ENCODE results near the gene INPP4A. TPM values are rescaled to one million over a fixed set of nuclear protein-coding genes. Genes with fewer than 3 reads are reported as not detected.

The INPP4A gene
- total and polyA plus RNA-seq, 2 donors (not counting 3 experiments of a cell fraction or from before 2014, with no cell fraction given): 14.9 to 28.8 TPM

GRCh38 chr2:98534761-98535160 lies 90.1 kb downstream of the INPP4A start:
- no peaks in the 10 kb centered on the region for H4K20me1 ChIP-seq (replicated peaks; ENCODE audit: control insufficient read depth, extremely low read depth, insufficient read depth, low read length)
- H3K27me3 ChIP-seq (ENCODE audit: control insufficient read depth in 2 of 2, insufficient read depth in 2 of 2, low read length in 2 of 2): no peaks in the 10 kb centered on the region
- H3K9me1 ChIP-seq (replicated peaks; ENCODE audit: control insufficient read depth, extremely low read depth, insufficient read depth, low read length): no peaks in the 10 kb centered on the region
- ChIA-PET CTCF (interaction anchor here (1.0 to 1.1 kb wide), 2 partner anchors 19 to 47 kb away, joined by 3 to 4 read pairs; no protein-coding TSS in a partner anchor), POLR2A (no interaction called here)
- H3K36me3 ChIP-seq (ENCODE audit: control insufficient read depth in 2 of 2, extremely low read depth in 1 of 2, insufficient read depth in 2 of 2, low read length in 2 of 2): peaks cover 0 to 12% of the 10 kb centered on the region in 2 experiments
- intact Hi-C loops (cut with micrococcal nuclease): no loop called here
- no peaks in the 10 kb centered on the region for H3K4me1 ChIP-seq (ENCODE audit: control insufficient read depth, extremely low read depth, insufficient read depth, low read length)
- DNase-seq (ENCODE audit: low read depth, low spot score) (no peak), FAIRE-seq (no peak)
- H3K4me3 ChIP-seq (replicated peaks in 1 of 3; ENCODE audit: insufficient read depth in 1 of 3, low read depth in 1 of 3, low read length in 3 of 3): no peak overlapping the region
- dilution Hi-C loops (cut with MboI; ENCODE audit: extremely low pct_ligation_motif_present, low sequenced_read_pairs): no loop called here
- H3K79me2 ChIP-seq (ENCODE audit: control insufficient read depth, insufficient read depth, low read length): no peaks in the 10 kb centered on the region
- H3K27ac ChIP-seq (ENCODE audit: insufficient read depth, low read depth, low read length): no peak overlapping the region
- no peak overlapping the region for H2AFZ ChIP-seq (ENCODE audit: low read depth, low read length)
- no peak overlapping the region for H3K9ac ChIP-seq (replicated peaks; ENCODE audit: extremely low read depth, insufficient read depth, low read length)
- H3K9me3 ChIP-seq (replicated peaks; ENCODE audit: control insufficient read depth, insufficient read depth, low read length): no peaks in the 10 kb centered on the region
- no peak overlapping the region for H3K4me2 ChIP-seq (ENCODE audit: insufficient read depth, low read length)
- TF ChIP-seq POLR2A (IDR thresholded peaks at IDR 0.05; ENCODE audit: low read depth, low read length) (no peak), GATA2 (IDR thresholded peaks at IDR 0.05; ENCODE audit: insufficient read depth, insufficient read length, low read depth, low read length) (no peak), POLR2AphosphoS5 (IDR thresholded peaks at IDR 0.05; ENCODE audit: insufficient read depth, low read depth, low read length) (no peak)
- TF ChIP-seq, protein P1, sequence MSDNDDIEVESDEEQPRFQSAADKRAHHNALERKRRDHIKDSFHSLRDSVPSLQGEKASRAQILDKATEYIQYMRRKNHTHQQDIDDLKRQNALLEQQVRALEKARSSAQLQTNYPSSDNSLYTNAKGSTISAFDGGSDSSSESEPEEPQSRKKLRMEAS (IDR thresholded peaks at IDR 0.05; ENCODE audit: insufficient read depth, insufficient read length): no peak
- no TSS peak for BruUV-seq (replicated peaks)

GRCh38 chr2:98535971-98536677 lies 91.5 kb downstream of the INPP4A start:
- Histone ChIP-seq H3K27me3 (ENCODE audit: control insufficient read depth in 2 of 2, insufficient read depth in 2 of 2, low read length in 2 of 2) (no peaks in the 10 kb centered on the region), H3K9me1 (replicated peaks; ENCODE audit: control insufficient read depth, extremely low read depth, insufficient read depth, low read length) (no peaks in the 10 kb centered on the region), H3K9me3 (replicated peaks; ENCODE audit: control insufficient read depth, insufficient read depth, low read length) (no peaks in the 10 kb centered on the region), H3K79me2 (ENCODE audit: control insufficient read depth, insufficient read depth, low read length) (no peaks in the 10 kb centered on the region), H2AFZ (ENCODE audit: low read depth, low read length) (no peak overlapping the region), H3K27ac (ENCODE audit: insufficient read depth, low read depth, low read length) (no peak overlapping the region), H3K4me1 (ENCODE audit: control insufficient read depth, extremely low read depth, insufficient read depth, low read length) (no peaks in the 10 kb centered on the region), H3K36me3 (ENCODE audit: control insufficient read depth in 2 of 2, extremely low read depth in 1 of 2, insufficient read depth in 2 of 2, low read length in 2 of 2) (peaks cover 4 to 12% of the 10 kb centered on the region in 2 experiments), H3K4me3 (replicated peaks in 1 of 3; ENCODE audit: insufficient read depth in 1 of 3, low read depth in 1 of 3, low read length in 3 of 3) (no peak overlapping the region), H3K9ac (replicated peaks; ENCODE audit: extremely low read depth, insufficient read depth, low read length) (no peak overlapping the region), H4K20me1 (replicated peaks; ENCODE audit: control insufficient read depth, extremely low read depth, insufficient read depth, low read length) (no peaks in the 10 kb centered on the region), H3K4me2 (ENCODE audit: insufficient read depth, low read length) (no peak overlapping the region)
- ChIA-PET POLR2A (no interaction called here), CTCF (no interaction called here)
- no TSS peak for BruUV-seq (replicated peaks)
- TF ChIP-seq CTCF (IDR thresholded peaks at IDR 0.05; ENCODE audit: extremely low read depth in 1 of 2, insufficient read depth in 1 of 2, low read depth in 1 of 2, low read length in 2 of 2) (no peak), GATA2 (IDR thresholded peaks at IDR 0.05; ENCODE audit: insufficient read depth, insufficient read length, low read depth, low read length) (no peak), POLR2AphosphoS5 (IDR thresholded peaks at IDR 0.05; ENCODE audit: insufficient read depth, low read depth, low read length) (no peak), FOS (IDR thresholded peaks at IDR 0.05; ENCODE audit: borderline replicate concordance, insufficient read depth, low read length) (no peak), JUN (IDR thresholded peaks at IDR 0.05; ENCODE audit: borderline replicate concordance, insufficient read depth, insufficient read length, low read depth) (no peak), MYC (IDR thresholded peaks at IDR 0.05; ENCODE audit: low read depth, low read length) (no peak), EZH2 (IDR thresholded peaks at IDR 0.05; ENCODE audit: borderline replicate concordance, low read depth, low read length, severe bottlenecking) (no peak)
- TF ChIP-seq, protein P1 (IDR thresholded peaks at IDR 0.05; ENCODE audit: insufficient read depth, insufficient read length): no peak
- intact Hi-C loops (cut with micrococcal nuclease) (no loop called here), dilution Hi-C loops (cut with MboI; ENCODE audit: extremely low pct_ligation_motif_present, low sequenced_read_pairs) (no loop called here)
- DNase-seq (ENCODE audit: low read depth, low spot score) (no peak), FAIRE-seq (no peak)

Measured in endothelial cell of umbilical vein (primary cell).